RKO (cell line): Measurements from ENCODE around the gene UPK2.

Experiments
- DNase-seq: peaks from one replicate; pipeline ENCODE4 v3.0.0-alpha.2; 2016; ENCODE audit warnings: low spot score

UPK2 gene

DNA sequence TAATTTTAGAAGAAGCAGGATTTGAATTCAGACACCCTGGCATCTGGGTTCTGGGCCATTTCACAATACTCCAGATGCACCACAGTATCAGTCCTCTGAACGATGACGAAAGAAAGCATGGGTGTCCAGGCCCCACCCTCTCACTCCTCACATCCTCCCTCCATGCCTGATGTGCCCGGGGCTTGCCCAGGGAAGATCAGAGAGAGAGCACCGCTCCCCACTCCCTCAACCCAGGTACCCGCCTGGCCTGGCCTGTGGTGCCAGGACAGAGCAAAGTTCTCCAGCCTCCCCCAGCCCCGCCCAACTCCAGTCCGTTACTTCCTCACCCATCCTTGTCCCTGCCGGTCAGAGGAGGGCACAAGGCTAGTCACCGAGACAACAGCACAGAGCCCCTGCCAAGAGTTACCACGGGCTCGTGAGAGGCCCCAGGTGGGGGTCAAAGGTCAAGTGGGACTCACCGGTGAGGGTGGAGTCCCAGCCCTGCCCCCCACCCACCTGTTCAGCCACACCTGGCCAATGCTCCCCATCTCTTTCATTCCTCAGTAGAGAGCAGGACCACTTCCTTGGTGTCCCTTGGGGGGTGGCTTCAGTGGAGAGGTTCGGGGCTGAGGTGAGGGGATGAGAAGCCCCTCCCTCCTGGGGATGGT, 38.5 kb upstream of the UPK2 start:
- no peak for DNase-seq

DNA sequence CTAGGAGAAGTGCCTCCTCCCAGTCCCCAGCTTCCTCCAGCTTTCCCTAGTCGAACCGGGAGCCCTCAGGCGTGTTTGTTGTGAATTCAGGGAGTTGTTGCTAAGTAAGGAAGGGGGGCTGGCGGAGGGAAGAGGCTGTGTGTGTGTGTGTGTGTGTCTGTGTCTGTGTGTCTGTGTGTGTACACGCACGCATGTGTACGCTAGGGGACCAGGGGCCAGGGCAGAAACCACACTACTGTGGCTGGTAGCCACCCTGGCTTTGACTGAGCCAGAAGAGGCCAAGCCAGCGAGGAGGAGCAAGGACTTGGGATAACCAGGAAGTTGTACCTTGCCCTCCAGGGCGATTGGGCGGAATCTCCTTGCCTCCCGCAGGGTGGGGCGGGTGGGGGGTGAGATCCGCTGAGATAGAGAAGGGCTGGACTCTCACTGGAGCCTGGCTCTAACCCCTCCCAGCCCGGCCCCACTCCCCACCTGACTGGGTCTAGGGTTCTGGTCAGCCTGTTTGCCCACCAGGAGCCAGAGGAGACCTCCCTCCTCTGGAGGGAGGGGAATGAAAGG, 37.9 kb upstream of the UPK2 start:
- DNase-seq = no peak

DNA sequence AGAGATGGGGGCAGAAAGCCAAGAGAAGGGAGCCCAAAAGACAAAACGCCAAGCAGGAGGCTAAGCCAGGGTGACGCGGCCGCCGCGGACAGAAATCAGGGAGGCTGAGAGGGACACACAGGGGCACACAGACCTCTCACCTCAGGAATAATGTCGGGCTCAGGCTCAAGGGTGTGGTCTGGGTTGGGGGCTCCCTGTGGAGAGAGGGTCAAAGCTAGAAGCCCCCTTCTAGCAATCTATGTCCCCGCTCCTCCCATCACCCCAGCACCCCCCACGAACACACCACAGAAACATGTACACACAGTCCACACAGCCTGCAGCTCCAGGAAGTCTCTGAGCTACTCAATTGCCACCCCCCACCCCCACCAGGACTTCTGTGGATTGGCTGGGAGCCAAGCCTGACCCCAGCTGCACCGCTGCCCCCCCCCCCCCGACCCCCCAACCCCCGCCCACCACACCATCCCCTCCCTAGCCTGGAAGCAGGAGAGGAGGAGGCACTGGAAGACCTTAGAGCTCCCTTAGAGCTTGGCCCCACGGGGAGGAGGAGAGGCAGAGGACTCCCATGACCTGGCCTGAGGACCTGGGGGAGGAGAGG, 37.3 kb upstream of the UPK2 start:
- DNase-seq = no peak

DNA sequence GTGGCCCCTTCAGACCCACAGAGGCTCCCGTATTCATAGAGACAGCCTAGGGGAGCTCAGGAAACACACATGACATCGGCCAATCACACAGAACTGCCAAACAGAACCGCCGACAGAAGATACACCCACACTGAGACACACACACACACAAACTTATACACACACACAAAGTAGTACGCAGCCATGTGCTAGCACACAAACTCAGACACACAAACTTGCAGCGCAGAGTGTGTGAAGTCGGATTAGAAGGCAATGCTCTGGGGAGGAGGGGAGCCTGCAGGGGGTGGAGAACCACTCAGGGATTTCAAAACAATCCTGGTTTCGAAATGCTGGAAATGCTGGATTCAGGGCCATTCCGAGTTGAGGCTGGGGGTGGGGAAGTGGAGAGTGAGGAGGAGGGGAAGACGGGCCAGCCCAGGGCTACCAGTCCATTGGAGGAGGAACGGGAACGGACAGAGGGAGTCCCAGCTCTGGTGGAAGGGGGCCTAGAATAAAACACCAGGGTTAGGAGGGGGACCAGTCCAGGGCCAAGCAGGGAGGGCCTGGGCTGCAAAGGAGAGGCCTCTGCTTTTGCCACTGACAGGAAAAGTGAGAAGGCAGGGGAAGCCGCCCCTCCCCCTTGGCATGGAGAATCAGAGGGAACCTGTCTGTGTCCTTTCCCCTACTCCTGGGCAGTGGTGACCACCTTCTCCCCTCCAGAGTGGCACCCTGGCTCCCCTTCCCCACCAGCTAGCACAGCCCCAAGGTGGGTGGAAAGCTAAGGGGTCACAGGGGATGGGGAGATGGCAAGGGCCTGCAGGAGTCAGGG, 34.8 kb upstream of the UPK2 start:
- DNase-seq = no peak

DNA sequence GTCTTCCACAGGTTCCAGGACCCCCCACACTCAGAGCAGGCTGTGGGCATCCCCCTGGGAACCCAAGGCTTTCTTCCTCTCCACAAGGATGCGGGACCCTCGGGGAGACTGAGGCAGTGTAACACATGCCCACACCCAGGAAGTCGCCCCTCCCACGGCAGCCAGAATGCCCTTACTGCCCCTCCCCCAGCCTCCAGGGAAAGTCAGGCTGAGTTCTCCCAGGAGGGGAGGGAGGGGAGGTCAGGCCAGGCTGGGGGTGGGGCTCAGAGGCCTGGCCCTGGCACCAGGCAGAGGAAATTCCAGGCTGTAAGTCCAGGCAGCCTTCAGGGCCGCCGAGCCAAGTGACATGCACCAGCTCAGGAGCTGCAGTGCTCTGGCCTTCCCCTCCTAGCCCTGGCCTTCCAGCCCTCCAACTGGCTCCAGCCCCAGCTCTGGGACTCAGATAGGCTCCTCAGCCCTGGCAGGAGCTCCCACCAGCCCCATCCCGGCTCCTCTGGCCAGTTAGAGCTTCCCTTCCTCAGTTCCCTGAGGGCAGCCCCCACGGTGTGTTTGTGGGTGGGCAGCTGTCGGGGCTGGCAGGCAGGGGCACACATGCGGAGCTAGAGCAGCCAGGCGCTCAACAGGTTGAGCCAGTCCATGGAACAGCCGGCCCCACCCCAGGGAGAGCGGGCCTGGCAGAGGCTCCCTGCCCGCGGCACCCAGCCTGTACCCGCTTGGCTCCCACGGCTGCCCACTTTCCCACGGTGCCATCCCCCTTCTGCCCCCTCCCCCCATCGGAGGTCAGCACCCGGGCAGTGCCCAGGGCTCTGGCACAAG, 34.0 kb upstream of the UPK2 start:
- no peak for DNase-seq

DNA sequence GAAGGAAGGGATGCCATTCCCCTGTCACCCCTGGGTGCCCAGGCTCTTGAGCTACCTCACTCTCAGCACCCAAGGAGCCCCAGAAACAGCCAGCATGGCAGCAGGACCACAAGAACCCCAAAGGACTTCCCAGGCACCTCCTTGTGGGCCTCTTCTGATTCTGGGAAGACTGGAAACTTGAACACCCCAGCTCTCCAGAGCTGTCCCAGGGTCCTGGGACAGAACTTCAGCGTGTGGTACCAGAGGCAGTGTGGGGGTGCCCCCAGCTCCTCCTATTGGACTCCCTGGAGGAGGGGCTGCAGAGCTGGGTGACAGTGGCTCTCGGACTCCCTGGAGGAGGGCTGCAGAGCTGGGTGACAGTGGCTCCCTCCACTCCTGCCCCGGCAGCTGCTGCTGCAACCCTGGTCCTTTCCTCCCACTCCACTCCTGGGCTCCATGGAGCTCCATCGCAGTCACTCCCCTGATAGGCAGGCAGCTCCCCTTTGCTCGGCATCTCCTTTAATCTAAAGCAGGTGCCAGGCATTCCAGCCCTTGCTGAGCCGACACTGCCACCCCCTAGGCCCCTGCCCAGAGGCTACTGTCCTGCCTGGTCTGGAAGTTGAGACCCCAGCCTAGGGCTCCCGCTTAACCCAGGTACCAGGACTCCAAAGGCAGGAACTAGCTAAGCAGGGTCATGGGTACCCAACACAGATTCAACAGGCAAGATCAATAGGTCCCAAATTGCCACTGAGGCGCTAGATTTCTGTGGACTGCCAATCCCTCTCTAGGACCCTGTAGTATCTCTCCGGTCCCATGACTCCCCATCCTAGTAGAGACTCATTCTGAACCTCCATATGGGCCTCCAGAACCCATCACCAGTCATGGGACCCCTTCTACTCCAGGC, 33.1 kb upstream of the UPK2 start:
- DNase-seq = no peak

DNA sequence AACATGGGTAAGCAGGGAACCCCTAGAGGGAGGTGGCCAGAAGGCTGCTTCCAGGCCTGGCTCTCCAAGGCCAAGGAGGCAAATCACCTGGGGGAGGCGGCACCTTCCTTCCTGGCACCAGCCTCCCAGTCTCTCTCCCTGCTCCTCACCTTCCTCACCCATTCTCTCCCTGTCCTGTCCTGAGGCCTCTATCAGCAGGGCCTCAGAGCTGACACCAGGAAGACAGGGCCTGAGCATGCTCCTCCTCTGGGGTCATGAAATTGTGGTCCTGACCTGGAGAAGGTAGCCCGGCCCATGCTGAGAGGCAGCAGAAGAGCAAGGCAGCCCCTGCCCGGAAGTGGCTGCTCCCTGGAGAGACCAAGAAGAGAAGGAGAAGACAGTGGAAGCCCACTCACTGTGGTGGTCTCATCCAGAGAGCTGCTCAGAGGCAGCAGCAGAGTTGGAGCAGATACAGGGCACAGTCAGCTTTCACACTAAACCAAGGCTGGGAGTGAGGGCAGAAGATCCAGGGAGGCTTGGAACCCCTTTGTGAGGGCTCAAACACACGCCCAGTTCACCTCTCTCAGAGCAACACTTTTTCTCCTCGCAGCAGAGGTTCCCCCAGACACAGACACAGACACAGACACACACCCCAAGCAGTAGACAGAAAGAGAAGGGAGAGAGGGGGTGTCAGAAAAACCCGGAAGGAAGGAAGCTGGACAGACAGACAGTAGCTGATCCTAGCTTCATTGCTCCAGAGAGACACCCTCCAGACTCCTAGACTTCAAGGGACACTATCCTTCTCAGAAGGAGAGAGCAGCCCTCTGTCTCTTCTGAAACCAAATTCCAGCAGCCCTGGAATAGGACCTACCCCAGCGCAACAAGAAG, 32.1 kb upstream of the UPK2 start:
- DNase-seq = no peak

DNA sequence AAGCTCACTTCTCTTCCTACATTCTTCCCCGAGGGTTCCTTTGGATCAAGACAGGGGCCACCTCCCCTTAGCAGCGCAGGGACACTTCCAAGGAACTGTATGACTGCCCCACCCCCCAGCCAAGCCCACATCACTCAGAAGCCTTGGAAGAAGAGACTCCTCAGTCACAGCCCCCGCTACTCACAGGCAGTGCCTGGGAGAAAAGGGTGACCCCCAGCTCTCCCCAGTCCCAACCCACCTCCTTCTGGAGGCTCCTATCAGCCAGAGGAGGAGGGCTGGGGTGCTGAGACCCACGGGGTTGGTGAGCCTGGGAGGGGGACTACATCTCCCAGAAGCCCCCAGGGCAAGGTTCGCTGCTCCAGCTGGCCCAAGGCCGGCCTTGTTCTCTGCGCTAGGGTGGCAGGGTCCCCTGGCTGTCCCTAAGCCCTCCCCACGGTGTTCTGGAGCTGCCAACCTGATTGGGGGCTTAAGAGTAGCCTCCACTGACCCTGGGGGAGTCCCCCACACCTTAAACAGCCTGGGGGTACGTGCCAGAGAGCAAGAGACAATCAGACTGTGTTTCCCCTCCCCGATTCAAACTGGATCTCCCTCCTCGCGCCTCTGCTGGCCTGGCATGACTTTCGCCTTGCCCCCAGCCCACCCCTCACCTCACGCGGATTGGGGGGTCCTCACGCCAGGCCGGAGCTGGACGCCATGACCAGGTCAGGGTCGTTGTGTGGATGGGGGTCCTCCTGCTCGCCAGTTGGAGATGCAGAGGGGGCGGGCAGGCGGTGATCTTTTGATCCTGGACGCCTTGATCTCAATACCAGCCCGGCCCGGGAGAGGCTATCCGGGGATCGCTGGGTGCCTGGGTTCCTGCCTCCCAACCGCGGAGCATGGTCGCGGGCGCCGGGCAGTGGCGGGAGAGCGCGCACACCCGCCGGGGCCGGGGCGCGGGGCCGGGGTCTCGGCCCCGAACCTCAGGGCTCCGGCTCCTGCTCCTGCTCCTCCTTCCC, 31.2 kb upstream of the UPK2 start:
- peak; percentile 63 for DNase-seq

DNA sequence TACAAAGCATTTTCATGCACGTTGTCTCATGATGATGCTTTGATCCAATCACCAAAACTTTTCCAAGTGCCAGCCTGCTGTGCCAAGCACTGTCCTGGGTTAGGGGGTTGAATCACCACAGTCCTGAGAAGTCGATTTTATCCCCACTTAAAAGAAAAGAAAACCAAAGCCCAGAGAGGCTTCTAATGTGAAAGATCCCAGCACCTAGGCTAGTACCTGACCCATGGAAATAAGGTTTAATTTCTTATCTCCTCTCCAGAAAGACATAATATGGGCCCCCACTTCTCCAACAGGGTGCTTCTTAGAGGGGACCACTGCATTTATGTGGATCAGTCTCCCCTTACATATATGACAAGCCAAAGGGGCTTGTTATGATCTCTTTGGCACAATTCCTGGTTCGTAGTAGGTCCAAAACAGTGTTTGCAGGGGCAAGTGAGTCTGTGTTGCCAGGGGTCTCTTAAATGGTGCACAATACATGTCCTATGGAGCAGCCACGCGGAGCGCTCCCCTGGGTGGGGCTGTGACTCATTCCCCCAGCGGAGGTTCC, 28.5 kb upstream of the UPK2 start:
- no peak for DNase-seq

DNA sequence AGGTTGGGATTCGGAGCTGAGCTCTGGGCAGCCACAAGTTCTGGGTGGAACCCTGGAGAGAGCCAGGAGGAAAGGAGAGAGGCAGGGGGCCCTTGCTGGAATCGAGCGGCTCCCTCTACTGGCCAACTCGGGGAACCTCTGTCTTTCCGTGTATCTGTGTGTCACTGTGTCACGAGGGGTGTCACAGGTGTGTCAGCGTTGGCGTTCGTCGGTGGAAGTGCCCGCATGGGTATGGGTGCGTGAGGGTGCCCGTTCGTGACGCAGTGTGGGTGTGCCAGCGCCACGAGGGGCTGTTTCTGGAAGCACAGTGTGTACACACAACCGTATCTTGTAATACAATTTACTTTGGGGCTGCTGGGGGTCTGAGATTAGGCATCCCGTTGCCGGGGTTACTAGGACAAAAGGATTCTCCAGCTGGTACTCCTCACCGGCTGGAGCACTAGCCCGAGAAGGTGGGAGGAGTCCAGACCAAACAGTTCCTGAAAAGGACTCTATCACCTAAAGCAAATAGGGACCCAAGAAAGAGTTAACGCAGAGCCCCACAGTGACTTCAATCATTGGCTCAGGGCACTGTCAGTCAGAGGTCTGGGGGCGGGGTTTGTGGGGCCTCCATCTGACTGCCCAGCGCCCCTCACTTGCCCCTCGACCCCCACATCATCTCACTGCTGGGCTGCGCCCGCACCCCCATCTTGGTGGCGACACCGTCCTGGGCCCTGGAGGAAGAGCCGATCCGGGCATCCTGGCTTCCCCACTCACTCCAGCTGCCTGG, 27.8 kb upstream of the UPK2 start:
- DNase-seq = peak; percentile 95

DNA sequence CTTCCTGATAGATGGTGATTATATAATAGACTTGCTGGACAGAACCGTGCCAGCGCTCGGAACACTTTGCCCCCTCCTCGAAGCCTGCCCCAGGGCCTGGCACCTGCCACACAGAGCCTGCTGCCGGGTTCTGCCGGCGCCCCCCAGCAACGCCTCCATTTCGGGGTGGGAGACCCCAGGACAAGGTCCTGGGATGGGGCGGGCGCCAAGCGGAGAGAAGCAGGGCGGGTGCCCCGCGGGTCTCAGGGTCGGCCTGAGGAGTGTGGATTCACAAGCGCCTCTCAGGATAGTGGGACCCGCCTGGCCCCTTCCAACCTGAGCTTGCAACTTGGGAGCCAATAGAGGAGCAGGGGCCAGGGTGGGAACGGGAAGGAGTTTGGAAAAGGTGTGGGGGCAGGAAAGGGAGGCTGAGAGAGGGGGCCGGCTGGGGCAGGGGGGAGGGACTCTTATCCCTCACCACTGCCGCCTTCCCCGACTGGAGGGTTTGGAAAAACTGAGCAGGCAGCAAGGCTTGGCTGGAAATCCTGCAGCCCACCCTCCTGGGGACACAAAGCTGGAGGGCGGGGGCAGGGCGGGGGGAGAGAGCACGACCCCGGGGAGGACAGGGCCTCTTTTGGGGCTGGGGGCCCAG, 27.1 kb upstream of the UPK2 start:
- peak; percentile 80 for DNase-seq

DNA sequence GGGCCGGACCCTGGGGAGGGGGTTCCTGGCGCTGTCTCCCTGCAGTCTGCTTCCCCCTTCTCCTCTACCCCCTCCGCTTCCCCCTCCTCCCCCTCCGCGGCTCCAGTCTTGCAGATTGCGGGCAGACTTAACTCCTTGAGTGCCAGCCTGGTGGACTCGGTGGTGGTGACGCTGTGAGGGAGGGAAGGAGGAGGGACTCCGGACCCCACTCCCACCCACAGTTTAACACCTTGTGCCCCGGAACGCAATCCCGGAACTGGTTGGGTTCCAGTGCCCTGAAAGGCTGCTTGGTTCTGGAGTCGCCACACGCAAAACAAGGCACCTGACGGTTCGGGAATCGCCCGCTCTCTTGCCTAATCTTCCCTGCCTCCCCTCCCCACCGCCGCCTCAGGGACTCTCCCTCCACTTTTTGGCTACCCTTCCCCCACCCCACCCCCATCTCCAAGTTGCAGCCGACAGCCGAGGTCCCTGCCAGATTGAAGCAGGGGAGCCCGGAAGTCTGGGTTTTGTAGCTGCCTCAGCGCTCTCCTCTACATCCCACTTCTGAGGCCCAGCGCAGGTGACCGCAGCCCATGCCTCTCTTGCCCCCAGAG, 26.5 kb upstream of the UPK2 start:
- DNase-seq = peak; percentile 94

DNA sequence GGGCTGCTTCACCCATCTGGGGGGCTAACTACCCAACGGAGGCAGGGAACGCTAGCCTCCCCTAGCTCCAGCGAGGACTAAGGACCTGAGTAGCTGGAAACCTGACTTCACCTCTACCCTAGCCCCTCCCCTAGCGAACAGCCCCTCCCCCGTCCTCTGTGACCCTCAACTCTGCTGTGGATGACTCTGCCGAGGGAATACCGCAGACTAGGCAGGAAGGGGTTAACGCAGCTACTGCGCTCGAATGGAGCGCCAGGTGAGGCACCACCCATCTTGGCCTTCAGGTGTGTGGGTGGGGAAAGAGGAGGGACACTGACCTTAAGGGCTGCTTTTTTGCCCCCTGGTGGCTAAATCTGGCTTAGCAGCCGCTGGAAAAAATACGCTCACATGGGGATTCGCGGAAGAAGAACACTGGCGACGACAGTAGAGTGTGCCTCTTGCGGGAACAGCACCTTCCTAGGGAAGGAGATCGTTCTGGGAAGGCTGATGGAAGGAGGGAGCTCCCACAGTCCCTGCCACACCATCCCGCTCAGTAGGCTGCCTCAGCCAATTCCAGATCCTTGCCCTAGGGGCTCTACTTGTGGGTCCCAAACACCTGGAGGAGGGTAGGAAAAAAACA, 25.9 kb upstream of the UPK2 start:
- peak; percentile 76 for DNase-seq

DNA sequence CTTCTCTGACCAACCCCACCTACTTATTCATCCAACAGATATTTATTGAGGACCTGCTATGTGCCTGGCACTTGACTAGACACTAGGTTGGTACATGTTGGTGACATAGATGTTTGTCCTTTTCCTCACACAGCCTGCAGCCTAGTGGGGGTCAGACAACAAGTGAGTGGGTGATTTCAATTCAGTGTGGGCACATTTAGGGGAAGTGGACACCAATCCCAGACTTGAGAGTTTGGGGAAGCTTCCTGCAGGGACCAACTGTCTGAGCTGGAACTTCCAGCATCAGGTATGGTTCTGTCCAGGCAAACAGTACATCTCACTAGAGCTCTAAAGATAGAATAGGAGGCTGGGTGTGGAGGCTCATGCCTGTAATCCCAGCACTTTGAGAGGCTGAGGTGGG, 24.5 kb upstream of the UPK2 start:
- DNase-seq = no peak

DNA sequence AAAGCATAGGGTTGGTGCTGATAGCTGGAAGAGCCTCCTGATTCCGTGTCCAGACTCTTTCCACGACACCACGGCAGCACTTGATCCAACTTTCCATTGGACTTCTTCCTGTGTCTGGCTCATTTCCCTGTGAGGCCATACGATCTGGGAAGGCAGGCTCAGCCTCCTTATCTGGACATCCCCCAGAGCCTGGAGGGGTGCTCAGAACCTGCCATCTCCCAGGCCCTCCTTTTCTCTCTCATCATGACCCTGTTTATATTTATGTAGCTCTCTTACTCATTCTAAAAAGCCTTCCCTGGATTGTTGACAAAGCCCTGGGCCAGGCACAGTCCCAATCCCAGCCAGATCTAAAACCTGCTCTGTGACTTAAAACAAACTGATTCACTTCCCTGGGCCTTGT, 22.6 kb upstream of the UPK2 start:
- DNase-seq = no peak

DNA sequence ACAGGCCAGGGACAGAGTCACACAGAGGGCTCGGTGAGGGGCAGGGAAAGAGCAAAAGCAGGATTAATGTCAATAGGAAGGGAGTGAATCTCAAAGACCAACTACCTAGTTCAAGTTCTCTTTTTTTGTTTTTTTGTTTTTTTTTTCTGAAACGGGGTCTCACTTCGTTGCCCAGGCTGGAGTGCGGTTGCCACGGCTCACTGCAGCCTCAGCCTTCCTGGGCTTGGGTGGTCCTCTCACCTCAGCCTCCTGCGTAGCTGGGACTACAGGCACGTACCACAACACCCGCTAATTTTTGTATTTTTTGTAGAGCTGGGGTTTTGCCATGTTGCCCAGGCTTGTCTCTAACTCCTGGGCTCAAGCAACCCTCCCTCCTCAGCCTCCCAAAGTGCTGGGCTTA, 20.7 kb upstream of the UPK2 start:
- DNase-seq = no peak
